Neural progenitor cell (in vitro differentiated cells): ENCODE measurements around the gene NAT10. TPM values are rescaled to one million over a fixed set of nuclear protein-coding genes. Genes with fewer than 3 reads are reported as not detected.

Experiments
- DNase-seq: peaks from one replicate; pipeline ENCODE4 v3.0.0-alpha.2; 2016; ENCODE audit warnings: low spot score
- H2AFZ ChIP-seq: fragments of 200-600 bp; sonication (generic); replicated peaks from 2 replicates; pipeline ENCODE4 v1.6.1; 2016; ENCODE audit warnings: antibody characterized with exemption
- H3F3A ChIP-seq: fragments of 200-600 bp; sonication (generic); 2 replicates; pipeline ENCODE4 v1.6.1; 2016; ENCODE audit warnings: antibody characterized with exemption, low read depth
- H3K27ac ChIP-seq: fragments of 200-600 bp; sonication (generic); 2 replicates; pipeline ENCODE4 v1.5.1; 2016; ENCODE audit warnings: mild to moderate bottlenecking
- H3K27me3 ChIP-seq: fragments of 200-600 bp; sonication (generic); 2 replicates; pipeline ENCODE4 v1.6.1; 2016; ENCODE audit warnings: mild to moderate bottlenecking, moderate library complexity
- H3K36me3 ChIP-seq: fragments of 200-600 bp; sonication (generic); 2 replicates; pipeline ENCODE4 v1.5.1; 2016
- H3K4me1 ChIP-seq: fragments of 200-600 bp; sonication (generic); 2 replicates; pipeline ENCODE4 v1.6.1; 2016; ENCODE audit warnings: mixed run types
- H3K4me2 ChIP-seq: fragments of 200-600 bp; sonication (generic); 2 replicates; pipeline ENCODE4 v1.6.1; 2016
- H3K4me3 ChIP-seq: fragments of 200-600 bp; sonication (generic); 2 replicates; pipeline ENCODE4 v1.5.1; 2016
- H3K79me2 ChIP-seq: fragments of 200-600 bp; sonication (generic); 2 replicates; pipeline ENCODE4 v1.6.1; 2016; ENCODE audit warnings: low read depth
- H3K9ac ChIP-seq: fragments of 200-600 bp; sonication (generic); 2 replicates; pipeline ENCODE4 v1.6.1; 2016
- H3K9me3 ChIP-seq: fragments of 200-600 bp; sonication (generic); 2 replicates; pipeline ENCODE4 v1.5.1; 2016; ENCODE audit warnings: low read depth
- H4K20me1 ChIP-seq: fragments of 200-600 bp; sonication (generic); 2 replicates; pipeline ENCODE4 v1.6.1; 2016; ENCODE audit warnings: low read depth
- H3K27ac Mint-ChIP-seq: 3 replicates; pipeline ENCODE4 v1.8.0; 2021; ENCODE audit warnings: mixed read lengths
- H3K27me3 Mint-ChIP-seq: 2 replicates; pipeline ENCODE4 v1.8.0; 2022; ENCODE audit warnings: low read depth, mild to moderate bottlenecking, inconsistent platforms, moderate library complexity, mixed read lengths; ENCODE audit not compliant: insufficient read depth
- H3K36me3 Mint-ChIP-seq: 3 replicates; pipeline ENCODE4 v1.8.0; 2021; ENCODE audit warnings: mixed read lengths
- H3K4me1 Mint-ChIP-seq: 3 replicates; pipeline ENCODE4 v1.8.0; 2021; ENCODE audit warnings: mixed read lengths
- H3K4me3 Mint-ChIP-seq: 3 replicates; pipeline ENCODE4 v1.8.0; 2021; ENCODE audit warnings: mild to moderate bottlenecking, moderate library complexity, mixed read lengths
- H3K9me3 Mint-ChIP-seq: 3 replicates; pipeline ENCODE4 v1.8.0; 2020; ENCODE audit warnings: mixed read lengths
- EZH2 ChIP-seq: fragments of 200-600 bp; sonication (generic); IDR thresholded peaks from 2 replicates; pipeline ENCODE4 v1.6.1; 2017; ENCODE audit warnings: antibody characterized with exemption, mild to moderate bottlenecking, moderate library complexity
- EZH2phosphoT487 ChIP-seq: fragments of 200-600 bp; sonication (generic); IDR thresholded peaks from 2 replicates; pipeline ENCODE4 v1.6.1; 2017; ENCODE audit warnings: antibody characterized with exemption
- total RNA-seq: library from RNA; depleted of rRNA; stranded (reverse); fragments of >200 nt; gene quantifications from 2 replicates; pipeline ENCODE4 v1.2.3, GENCODE V29; 2015; ENCODE audit warnings: low replicate concordance
- TF ChIP-seq, protein P1 (sequence below): fragments of 200-600 bp; sonication (generic); IDR thresholded peaks from 2 replicates; pipeline ENCODE4 v1.5.1; 2017; ENCODE audit warnings: antibody characterized with exemption, mild to moderate bottlenecking

NAT10 gene
- total RNA-seq, 1 donor from 2014 or later = 42.9 TPM

GRCh38 chr11:34145073-34145472 lies 39.6 kb downstream of the NAT10 start:
- Histone ChIP-seq H2AFZ (no peak overlapping the region), H3K36me3 (no peaks in the 10 kb centered on the region), H3K79me2 (no peaks in the 10 kb centered on the region), H3K27ac (no peak overlapping the region), H3K9ac (no peak overlapping the region), H3K27me3 (no peaks in the 10 kb centered on the region), H3K4me2 (no peak overlapping the region), H3F3A (no peaks in the 10 kb centered on the region), H3K9me3 (no peaks in the 10 kb centered on the region), H3K4me3 (no peak overlapping the region), H3K4me1 (no peaks in the 10 kb centered on the region), H4K20me1 (peaks cover 3% of the 10 kb centered on the region)
- DNase-seq = no peak
- Mint-ChIP-seq H3K27ac (no peak overlapping the region), H3K9me3 (no peaks in the 10 kb centered on the region), H3K27me3 (peaks cover 3% of the 10 kb centered on the region), H3K36me3 (peaks cover 43% of the 10 kb centered on the region), H3K4me1 (peaks cover 39% of the 10 kb centered on the region), H3K4me3 (no peak overlapping the region)
- no peak for TF ChIP-seq EZH2
- TF ChIP-seq, protein P1, sequence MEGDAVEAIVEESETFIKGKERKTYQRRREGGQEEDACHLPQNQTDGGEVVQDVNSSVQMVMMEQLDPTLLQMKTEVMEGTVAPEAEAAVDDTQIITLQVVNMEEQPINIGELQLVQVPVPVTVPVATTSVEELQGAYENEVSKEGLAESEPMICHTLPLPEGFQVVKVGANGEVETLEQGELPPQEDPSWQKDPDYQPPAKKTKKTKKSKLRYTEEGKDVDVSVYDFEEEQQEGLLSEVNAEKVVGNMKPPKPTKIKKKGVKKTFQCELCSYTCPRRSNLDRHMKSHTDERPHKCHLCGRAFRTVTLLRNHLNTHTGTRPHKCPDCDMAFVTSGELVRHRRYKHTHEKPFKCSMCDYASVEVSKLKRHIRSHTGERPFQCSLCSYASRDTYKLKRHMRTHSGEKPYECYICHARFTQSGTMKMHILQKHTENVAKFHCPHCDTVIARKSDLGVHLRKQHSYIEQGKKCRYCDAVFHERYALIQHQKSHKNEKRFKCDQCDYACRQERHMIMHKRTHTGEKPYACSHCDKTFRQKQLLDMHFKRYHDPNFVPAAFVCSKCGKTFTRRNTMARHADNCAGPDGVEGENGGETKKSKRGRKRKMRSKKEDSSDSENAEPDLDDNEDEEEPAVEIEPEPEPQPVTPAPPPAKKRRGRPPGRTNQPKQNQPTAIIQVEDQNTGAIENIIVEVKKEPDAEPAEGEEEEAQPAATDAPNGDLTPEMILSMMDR = no peak
- TF ChIP-seq EZH2phosphoT487 = no peak

GRCh38 chr11:34145847-34146381 lies 40.5 kb downstream of the NAT10 start:
- Histone ChIP-seq H3K27ac (no peak overlapping the region), H3K36me3 (no peaks in the 10 kb centered on the region), H3K79me2 (no peaks in the 10 kb centered on the region), H3K4me2 (no peak overlapping the region), H3K9ac (no peak overlapping the region), H3F3A (no peaks in the 10 kb centered on the region), H3K4me3 (no peak overlapping the region), H4K20me1 (peaks cover 3% of the 10 kb centered on the region), H3K4me1 (no peaks in the 10 kb centered on the region), H2AFZ (no peak overlapping the region), H3K27me3 (no peaks in the 10 kb centered on the region), H3K9me3 (no peaks in the 10 kb centered on the region)
- Mint-ChIP-seq H3K4me3 (no peak overlapping the region), H3K27me3 (peaks cover 3% of the 10 kb centered on the region), H3K27ac (no peak overlapping the region), H3K4me1 (peaks cover 42% of the 10 kb centered on the region), H3K36me3 (peaks cover 36% of the 10 kb centered on the region), H3K9me3 (no peaks in the 10 kb centered on the region)
- DNase-seq = no peak
- TF ChIP-seq, protein P1 = no peak
- TF ChIP-seq EZH2phosphoT487 (no peak), EZH2 (no peak)

GRCh38 chr11:34146411-34146810 lies 41.0 kb downstream of the NAT10 start:
- Mint-ChIP-seq H3K36me3 (peaks cover 33% of the 10 kb centered on the region), H3K4me3 (no peak overlapping the region), H3K4me1 (peaks cover 42% of the 10 kb centered on the region), H3K27ac (no peak overlapping the region), H3K27me3 (peaks cover 3% of the 10 kb centered on the region), H3K9me3 (no peaks in the 10 kb centered on the region)
- Histone ChIP-seq H3K27ac (no peak overlapping the region), H3K79me2 (no peaks in the 10 kb centered on the region), H2AFZ (no peak overlapping the region), H3K9ac (no peak overlapping the region), H3K4me1 (no peaks in the 10 kb centered on the region), H3K4me2 (no peak overlapping the region), H4K20me1 (peaks cover 3% of the 10 kb centered on the region), H3K4me3 (no peak overlapping the region), H3F3A (no peaks in the 10 kb centered on the region), H3K36me3 (no peaks in the 10 kb centered on the region), H3K27me3 (no peaks in the 10 kb centered on the region), H3K9me3 (no peaks in the 10 kb centered on the region)
- no peak for TF ChIP-seq EZH2phosphoT487
- TF ChIP-seq, protein P1 = no peak
- no peak for TF ChIP-seq EZH2
- no peak for DNase-seq
